HG02885 (cell line): ENCODE results near the gene PAX3.

Experiments
- ATAC-seq: cut with Tn5 transposase; IDR thresholded peaks from one replicate; pipeline ENCODE4 v1.9.1; 2021; ENCODE audit warnings: mild to moderate bottlenecking; ENCODE audit not compliant: unreplicated experiment, poor library complexity

PAX3 gene

GRCh38 chr2:222238072-222238471 lies 60.7 kb downstream of the PAX3 start:
- no peak for ATAC-seq

GRCh38 chr2:222232839-222233238 lies 66.0 kb downstream of the PAX3 start:
- ATAC-seq, result no peak

- no peak for ATAC-seq
Measured at GRCh38 chr2:222232372-222232771, 66.4 kb downstream of the PAX3 start.

GRCh38 chr2:222228054-222228453 lies 70.7 kb downstream of the PAX3 start:
- ATAC-seq, result no peak

GRCh38 chr2:222218786-222219185 lies 80.0 kb downstream of the PAX3 start:
- no peak for ATAC-seq

- no peak for ATAC-seq
Measured at GRCh38 chr2:222217712-222218111, 81.1 kb downstream of the PAX3 start.

- ATAC-seq, result no peak
Measured at GRCh38 chr2:222214885-222215284, 83.9 kb downstream of the PAX3 start.

- ATAC-seq, result no peak
Measured at GRCh38 chr2:222213049-222213448, 85.7 kb downstream of the PAX3 start.

- no peak for ATAC-seq
Measured at GRCh38 chr2:222212571-222212970, 86.2 kb downstream of the PAX3 start.

- no peak for ATAC-seq
Measured at GRCh38 chr2:222208010-222208690, 90.6 kb downstream of the PAX3 start.

- no peak for ATAC-seq
Measured at GRCh38 chr2:222205136-222205535, 93.7 kb downstream of the PAX3 start.

- no peak for ATAC-seq
Measured at GRCh38 chr2:222203041-222203440, 95.8 kb downstream of the PAX3 start.

- no peak for ATAC-seq
Measured at GRCh38 chr2:222196159-222196558, 102.6 kb downstream of the PAX3 start.

- peak; percentile 69 for ATAC-seq
Measured at GRCh38 chr2:222194669-222195068, 104.1 kb downstream of the PAX3 start.

- ATAC-seq, result no peak
Measured at GRCh38 chr2:222193328-222193983, 105.3 kb downstream of the PAX3 start.

GRCh38 chr2:222180619-222181018 lies 118.2 kb downstream of the PAX3 start:
- ATAC-seq, result no peak

- no peak for ATAC-seq
Measured at GRCh38 chr2:222179592-222179991, 119.2 kb downstream of the PAX3 start.

GRCh38 chr2:222178450-222178849 lies 120.3 kb downstream of the PAX3 start:
- no peak for ATAC-seq

- no peak for ATAC-seq
Measured at GRCh38 chr2:222176890-222177289, 121.9 kb downstream of the PAX3 start.

- no peak for ATAC-seq
Measured at GRCh38 chr2:222174450-222174849, 124.3 kb downstream of the PAX3 start.

GRCh38 chr2:222169346-222169745 lies 129.5 kb downstream of the PAX3 start:
- no peak for ATAC-seq

- no peak for ATAC-seq
Measured at GRCh38 chr2:222167762-222168161, 131.0 kb downstream of the PAX3 start.
